Tibial nerve (tissue), 4 donors: Measurements from ENCODE around the gene HS6ST1. TPM values are rescaled to one million over a fixed set of nuclear protein-coding genes. Genes with fewer than 3 reads are reported as not detected.

ENCODE experiments used
- DNase-seq, 2 donors: peaks; one replicate each; pipeline ENCODE4 v3.0.0-alpha.2; 2019; ENCODE audit warnings: low spot score in 2 of 2
- H3K27ac ChIP-seq, 4 donors: fragments of 200-600 bp; sonication (generic) in 3 of 4; one replicate each; pipeline ENCODE4 v1.5.1; 2017 to 2019; ENCODE audit warnings: mild to moderate bottlenecking in 1 of 4
- H3K27me3 ChIP-seq, 2 donors: fragments of 200-600 bp; sonication (generic) in 1 of 2; one replicate each; pipeline versions ENCODE4 v1.5.1 to v1.6.0; 2017 to 2019
- H3K36me3 ChIP-seq, 3 donors: fragments of 200-600 bp; sonication (generic); one replicate each; pipeline ENCODE4 v1.5.1; 2018 to 2019
- H3K4me1 ChIP-seq, 4 donors: fragments of 200-600 bp; sonication (generic) in 3 of 4; one replicate each; pipeline ENCODE4 v1.5.1; 2017 to 2019
- H3K4me3 ChIP-seq, 4 donors: fragments of 200-600 bp; sonication (generic) in 3 of 4; one replicate each; pipeline ENCODE4 v1.5.1; 2017 to 2019; ENCODE audit warnings: mild to moderate bottlenecking in 1 of 4, moderate library complexity in 1 of 4
- H3K9me3 ChIP-seq, 4 donors: fragments of 200-600 bp; sonication (generic) in 3 of 4; one replicate each; pipeline ENCODE4 v1.5.1; 2017 to 2019
- EP300 ChIP-seq, 2 donors: sonication (generic); formaldehyde crosslinking; IDR thresholded peaks; one replicate each; pipeline ENCODE4 v1.6.1; 2017; ENCODE audit warnings: antibody characterized with exemption in 2 of 2, mild to moderate bottlenecking in 1 of 2
- POLR2A ChIP-seq, 2 donors: fragments of 450-650 bp; IDR thresholded peaks; one replicate each; pipeline ENCODE4 v1.6.1; 2017; ENCODE audit warnings: antibody characterized with exemption in 2 of 2, mild to moderate bottlenecking in 2 of 2, moderate library complexity in 2 of 2
- WGBS, 2 donors: methylation state at CpG; one replicate each; pipeline ENCODE4 v1.1.5; 2018; 5-methylcytosine and 5-hydroxymethylcytosine counted together
- small RNA-seq: library from RNA; depleted of rRNA; stranded (forward); fragments of <200 nt; gene quantifications from one replicate; pipeline ENCODE3, GENCODE V24; 2016
- total RNA-seq, 4 donors: library from RNA; depleted of rRNA; stranded (reverse); fragments of >200 nt; gene quantifications; one replicate each; pipeline ENCODE4 v1.1.0, GENCODE V29; 2016
- TF ChIP-seq, protein P1 (sequence below), 5 experiments: fragments of 200-600 bp in 3 of 5; fragments of 450-650 bp in 2 of 5; sonication (generic) in 3 of 5; IDR thresholded peaks; one replicate each; pipeline ENCODE4 v1.5.1; 2016 to 2019; ENCODE audit warnings: antibody characterized with exemption in 5 of 5, mild to moderate bottlenecking in 3 of 5, moderate library complexity in 2 of 5

HS6ST1 gene
- total RNA-seq, 4 donors from 2014 or later = 21.6 to 51.6 (median 39.3) TPM

- WGBS, 2 donors = 77 to 86% methylated on average over 10 of the region's 10 CpGs
- no peak overlapping the region for H3K4me3 ChIP-seq
- TF ChIP-seq, protein P1, sequence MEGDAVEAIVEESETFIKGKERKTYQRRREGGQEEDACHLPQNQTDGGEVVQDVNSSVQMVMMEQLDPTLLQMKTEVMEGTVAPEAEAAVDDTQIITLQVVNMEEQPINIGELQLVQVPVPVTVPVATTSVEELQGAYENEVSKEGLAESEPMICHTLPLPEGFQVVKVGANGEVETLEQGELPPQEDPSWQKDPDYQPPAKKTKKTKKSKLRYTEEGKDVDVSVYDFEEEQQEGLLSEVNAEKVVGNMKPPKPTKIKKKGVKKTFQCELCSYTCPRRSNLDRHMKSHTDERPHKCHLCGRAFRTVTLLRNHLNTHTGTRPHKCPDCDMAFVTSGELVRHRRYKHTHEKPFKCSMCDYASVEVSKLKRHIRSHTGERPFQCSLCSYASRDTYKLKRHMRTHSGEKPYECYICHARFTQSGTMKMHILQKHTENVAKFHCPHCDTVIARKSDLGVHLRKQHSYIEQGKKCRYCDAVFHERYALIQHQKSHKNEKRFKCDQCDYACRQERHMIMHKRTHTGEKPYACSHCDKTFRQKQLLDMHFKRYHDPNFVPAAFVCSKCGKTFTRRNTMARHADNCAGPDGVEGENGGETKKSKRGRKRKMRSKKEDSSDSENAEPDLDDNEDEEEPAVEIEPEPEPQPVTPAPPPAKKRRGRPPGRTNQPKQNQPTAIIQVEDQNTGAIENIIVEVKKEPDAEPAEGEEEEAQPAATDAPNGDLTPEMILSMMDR (IDR thresholded peaks at IDR 0.05) = no peak
- TF ChIP-seq EP300 (IDR thresholded peaks at IDR 0.05) (no peak), POLR2A (IDR thresholded peaks at IDR 0.05) (no peak)
- no peak for DNase-seq
- H3K4me1 ChIP-seq = no peaks in the 10 kb centered on the region
- no peaks in the 10 kb centered on the region for H3K9me3 ChIP-seq
- H3K36me3 ChIP-seq = no peaks in the 10 kb centered on the region
- no peak overlapping the region for H3K27ac ChIP-seq
- H3K27me3 ChIP-seq = peaks cover 0 to 3% of the 10 kb centered on the region in 2 donors
These were observed 102.6 kb downstream of the HS6ST1 start for GRCh38 chr2:128215897-128216642.

Small RNAs within 50 kb of the gene (small RNA-seq; reads per million reads assigned to genes)
- gene RF00019 = not detected

Other genes with a start within 250 kb of the HS6ST1 start
- gene UGGT1, start 227.7 kb downstream of the HS6ST1 start, total RNA-seq = 10 to 100 TPM; 57.1 to 92.7 (median 66.2) TPM